Calu3 (cell line): ENCODE results near the gene FGGY. TPM values are rescaled to one million over a fixed set of nuclear protein-coding genes. Genes with fewer than 3 reads are reported as not detected.

Experiments
- BruUV-seq: library from RNA; stranded (reverse); fragments of 400-500 nt; replicated peaks from 2 replicates; lab custom pipeline; 2021; lab: Mats Ljungman, UMichigan
- CTCF ChIA-PET: fragments of 300-600 bp; sonication (Branson Sonifier 250); formaldehyde crosslinking; loops from one replicate; lab custom pipeline; 2022; ENCODE audit warnings: antibody characterized with exemption; lab: Charles Lee
- DNase-seq: peaks from one replicate; pipeline ENCODE4 v3.0.0; 2022
- H3K27ac Mint-ChIP-seq: one replicate; pipeline ENCODE4 v1.8.0; 2022; ENCODE audit warnings: mixed read lengths; ENCODE audit not compliant: unreplicated experiment
- H3K27me3 Mint-ChIP-seq: one replicate; pipeline ENCODE4 v1.8.0; 2022; ENCODE audit warnings: mixed read lengths; ENCODE audit not compliant: unreplicated experiment
- H3K36me3 Mint-ChIP-seq: one replicate; pipeline ENCODE4 v1.8.0; 2022; ENCODE audit warnings: mild to moderate bottlenecking, moderate library complexity, mixed read lengths; ENCODE audit not compliant: insufficient read depth, unreplicated experiment
- H3K4me1 Mint-ChIP-seq: one replicate; pipeline ENCODE4 v1.8.0; 2022; ENCODE audit warnings: mild to moderate bottlenecking, low read depth, mixed read lengths; ENCODE audit not compliant: unreplicated experiment
- H3K4me3 Mint-ChIP-seq: one replicate; pipeline ENCODE4 v1.8.0; 2022; ENCODE audit warnings: mild to moderate bottlenecking, low read depth, moderate library complexity, mixed read lengths; ENCODE audit not compliant: unreplicated experiment
- H3K9me3 Mint-ChIP-seq: one replicate; pipeline ENCODE4 v1.8.0; 2022; ENCODE audit warnings: low read depth, mixed read lengths; ENCODE audit not compliant: unreplicated experiment
- intact Hi-C: fragments of 100-400 bp; cut with micrococcal nuclease; formaldehyde crosslinking; loops from one replicate; pipeline ENCODE4 v1.10.0; 2022; ENCODE audit not compliant: unreplicated experiment
- total RNA-seq: library from RNA; stranded (reverse); gene quantifications from 2 replicates; pipeline ENCODE4 v1.2.3, GENCODE V29; 2022
- TF ChIP-seq, protein P1 (sequence below): fragments of 200-600 bp; IDR thresholded peaks from one replicate; pipeline ENCODE4 v1.8.0; 2022; ENCODE audit warnings: antibody characterized with exemption; ENCODE audit not compliant: unreplicated experiment

The FGGY gene
- total RNA-seq, 1 experiment from 2014 or later = 11.1 TPM

DNA sequence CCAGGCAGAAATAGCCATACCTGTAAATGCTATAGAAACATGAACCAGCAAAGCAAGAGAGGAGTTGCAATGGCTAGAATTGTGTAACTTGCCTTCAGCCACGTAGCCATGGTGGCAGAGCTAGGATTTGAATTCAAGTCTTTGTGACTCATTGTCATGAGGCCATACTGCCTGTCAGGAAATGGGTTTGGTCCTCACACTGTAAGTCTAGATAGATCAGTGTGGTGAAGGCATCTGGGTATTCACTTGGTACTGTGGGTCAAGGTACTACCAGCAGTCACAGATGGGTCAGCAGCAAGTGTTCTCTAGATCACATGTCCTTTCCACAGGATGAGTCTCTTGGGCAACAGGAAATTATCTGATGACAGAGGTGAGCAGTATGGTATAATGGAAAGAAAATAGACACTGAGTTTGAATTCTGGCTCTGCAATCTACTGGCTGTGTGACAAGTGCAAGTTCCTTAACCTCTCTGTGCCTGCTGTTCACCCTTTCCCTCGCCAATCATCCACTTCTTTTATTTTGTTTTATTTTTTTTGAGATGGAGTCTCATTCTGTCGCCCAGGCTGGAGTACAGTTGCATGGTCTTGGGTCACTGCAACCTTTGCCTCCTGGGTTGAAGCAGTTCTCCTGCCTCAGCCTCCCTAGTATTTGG lies 36.9 kb downstream of the FGGY start:
- no peak for DNase-seq

DNA sequence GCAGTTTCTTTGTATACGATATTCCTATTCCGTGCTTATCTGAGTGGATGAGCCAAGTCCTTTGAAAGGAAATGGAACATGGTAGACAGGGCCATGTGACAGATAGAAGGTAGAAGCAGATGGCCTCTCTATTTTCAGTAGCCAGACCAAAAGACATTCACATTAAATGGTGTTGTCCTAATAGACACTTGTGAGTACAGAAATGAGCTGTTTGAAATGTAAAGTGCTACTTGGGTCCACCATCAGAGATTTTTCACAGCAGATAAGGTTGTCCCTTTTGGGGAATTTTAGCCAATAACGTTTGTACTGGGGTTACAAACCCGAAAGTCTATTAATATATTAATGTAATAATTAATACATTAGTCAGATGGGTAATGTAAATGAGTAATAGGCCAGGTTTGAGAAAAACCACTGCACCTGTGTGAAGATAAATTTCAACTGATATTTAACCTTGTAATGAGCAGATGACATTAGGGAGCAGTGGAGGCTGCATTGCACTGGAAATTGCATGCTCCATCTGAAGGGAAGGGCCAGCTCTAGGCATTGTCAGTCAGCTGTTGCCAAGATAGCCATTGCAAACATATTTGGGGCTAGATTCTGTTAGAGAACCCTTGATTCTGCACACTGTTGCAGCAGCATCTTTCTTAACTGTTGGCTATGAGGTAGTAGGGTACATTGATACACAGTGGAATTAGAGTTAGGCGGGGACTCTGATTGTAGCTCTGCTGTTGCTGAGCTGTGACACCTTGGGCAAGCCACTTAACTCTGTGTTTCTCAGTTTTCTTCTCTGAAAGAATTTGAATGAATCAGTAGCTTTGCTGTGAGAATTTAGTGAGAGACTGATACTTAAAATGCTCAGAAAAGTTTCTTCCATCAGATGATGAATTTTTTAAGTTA lies 43.8 kb downstream of the FGGY start:
- TF ChIP-seq, protein P1, sequence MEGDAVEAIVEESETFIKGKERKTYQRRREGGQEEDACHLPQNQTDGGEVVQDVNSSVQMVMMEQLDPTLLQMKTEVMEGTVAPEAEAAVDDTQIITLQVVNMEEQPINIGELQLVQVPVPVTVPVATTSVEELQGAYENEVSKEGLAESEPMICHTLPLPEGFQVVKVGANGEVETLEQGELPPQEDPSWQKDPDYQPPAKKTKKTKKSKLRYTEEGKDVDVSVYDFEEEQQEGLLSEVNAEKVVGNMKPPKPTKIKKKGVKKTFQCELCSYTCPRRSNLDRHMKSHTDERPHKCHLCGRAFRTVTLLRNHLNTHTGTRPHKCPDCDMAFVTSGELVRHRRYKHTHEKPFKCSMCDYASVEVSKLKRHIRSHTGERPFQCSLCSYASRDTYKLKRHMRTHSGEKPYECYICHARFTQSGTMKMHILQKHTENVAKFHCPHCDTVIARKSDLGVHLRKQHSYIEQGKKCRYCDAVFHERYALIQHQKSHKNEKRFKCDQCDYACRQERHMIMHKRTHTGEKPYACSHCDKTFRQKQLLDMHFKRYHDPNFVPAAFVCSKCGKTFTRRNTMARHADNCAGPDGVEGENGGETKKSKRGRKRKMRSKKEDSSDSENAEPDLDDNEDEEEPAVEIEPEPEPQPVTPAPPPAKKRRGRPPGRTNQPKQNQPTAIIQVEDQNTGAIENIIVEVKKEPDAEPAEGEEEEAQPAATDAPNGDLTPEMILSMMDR = no peak
- intact Hi-C loops = no loop called here
- H3K4me3 Mint-ChIP-seq = no peak overlapping the region
- no peaks in the 10 kb centered on the region for H3K27me3 Mint-ChIP-seq
- no peaks in the 10 kb centered on the region for H3K36me3 Mint-ChIP-seq
- no peaks in the 10 kb centered on the region for H3K9me3 Mint-ChIP-seq
- no peak for DNase-seq
- BruUV-seq = no TSS peak
- CTCF ChIA-PET = no interaction called here
- no peaks in the 10 kb centered on the region for H3K4me1 Mint-ChIP-seq
- no peak overlapping the region for H3K27ac Mint-ChIP-seq

More for the DNA sequence above, 36.9 kb downstream of the FGGY start:
- no peak overlapping the region for H3K4me3 Mint-ChIP-seq
- H3K27me3 Mint-ChIP-seq = no peaks in the 10 kb centered on the region
- no TSS peak for BruUV-seq
- no peaks in the 10 kb centered on the region for H3K4me1 Mint-ChIP-seq
- intact Hi-C loops = no loop called here
- TF ChIP-seq, protein P1 = no peak
- CTCF ChIA-PET = no interaction called here
- no peaks in the 10 kb centered on the region for H3K36me3 Mint-ChIP-seq
- no peak overlapping the region for H3K27ac Mint-ChIP-seq
- no peaks in the 10 kb centered on the region for H3K9me3 Mint-ChIP-seq

DNA sequence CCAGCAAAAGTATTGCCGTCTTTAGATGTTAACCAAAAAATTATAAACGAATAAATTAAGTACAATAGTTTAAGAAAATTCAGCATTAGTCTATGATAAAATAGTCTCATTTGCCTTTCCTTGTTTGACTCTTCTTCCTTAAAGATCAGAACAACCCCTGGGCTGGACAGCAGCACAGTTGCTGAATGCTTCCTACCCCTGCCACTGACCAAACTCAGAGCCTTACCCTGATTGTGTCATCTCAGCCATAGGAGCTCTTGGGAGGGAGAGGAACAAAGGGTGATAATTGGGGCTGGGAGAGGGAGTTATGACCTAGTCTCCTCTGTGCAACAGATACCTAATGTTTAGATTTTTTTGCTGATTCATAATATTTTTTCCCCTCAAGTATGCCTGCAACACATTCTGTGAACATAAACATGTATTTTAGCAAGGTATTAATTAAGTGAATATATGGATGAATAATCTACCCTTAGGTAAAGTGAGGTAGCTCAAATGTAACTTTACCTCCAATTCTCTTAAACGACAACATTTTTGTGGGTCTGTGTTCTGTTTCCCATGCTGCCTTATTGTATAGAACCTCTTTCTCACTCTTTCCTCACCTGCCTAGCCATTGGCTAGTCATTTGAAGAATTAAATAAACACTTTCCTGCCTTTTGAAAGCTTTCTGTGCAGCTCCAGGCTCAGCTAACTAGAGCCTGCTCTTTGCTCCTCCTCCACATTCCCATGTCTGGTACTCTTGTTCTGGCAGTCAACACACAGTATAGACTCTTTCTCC lies 46.1 kb downstream of the FGGY start:
- Mint-ChIP-seq H3K36me3 (no peaks in the 10 kb centered on the region), H3K27ac (no peak overlapping the region), H3K9me3 (no peaks in the 10 kb centered on the region), H3K4me3 (no peak overlapping the region), H3K4me1 (no peaks in the 10 kb centered on the region), H3K27me3 (no peaks in the 10 kb centered on the region)
- DNase-seq = no peak
- intact Hi-C loops = no loop called here
- BruUV-seq = no TSS peak
- TF ChIP-seq, protein P1 = no peak
- CTCF ChIA-PET = no interaction called here

DNA sequence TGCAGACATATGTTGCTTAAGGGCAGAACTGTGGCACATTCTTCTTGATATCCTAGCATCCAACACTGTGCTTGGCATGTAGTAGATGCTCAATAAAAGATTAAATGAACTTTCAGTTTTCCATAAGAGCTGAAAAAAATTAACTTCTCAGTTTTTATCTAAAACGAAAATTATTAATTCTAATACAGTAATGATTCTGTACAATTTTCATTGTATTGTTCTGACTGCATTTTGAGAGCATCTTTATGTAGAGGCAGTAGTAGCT lies 46.6 kb downstream of the FGGY start:
- no TSS peak for BruUV-seq
- H3K27me3 Mint-ChIP-seq = no peaks in the 10 kb centered on the region
- DNase-seq = no peak
- TF ChIP-seq, protein P1 = no peak
- no peak overlapping the region for H3K27ac Mint-ChIP-seq
- CTCF ChIA-PET = interaction anchor here (1.0 kb wide), 1 partner anchor 24 kb away, joined by 3 read pairs; no protein-coding TSS in a partner anchor
- no peak overlapping the region for H3K4me3 Mint-ChIP-seq
- H3K36me3 Mint-ChIP-seq = no peaks in the 10 kb centered on the region
- intact Hi-C loops = no loop called here
- H3K4me1 Mint-ChIP-seq = no peaks in the 10 kb centered on the region
- no peaks in the 10 kb centered on the region for H3K9me3 Mint-ChIP-seq
